GM10266 (cell line): ENCODE results near the gene STK10.

ENCODE experiments used
- DNase-seq: peaks from one replicate; pipeline ENCODE4 v3.0.0; 2012; ENCODE audit errors: extremely low spot score
- TF ChIP-seq, protein P1 (sequence below): IDR thresholded peaks from 2 replicates; pipeline ENCODE4 v1.5.1; 2012; ENCODE audit warnings: mild to moderate bottlenecking, low read depth; ENCODE audit not compliant: control insufficient read depth, insufficient read depth; ENCODE audit errors: missing control alignments

Gene STK10

DNA sequence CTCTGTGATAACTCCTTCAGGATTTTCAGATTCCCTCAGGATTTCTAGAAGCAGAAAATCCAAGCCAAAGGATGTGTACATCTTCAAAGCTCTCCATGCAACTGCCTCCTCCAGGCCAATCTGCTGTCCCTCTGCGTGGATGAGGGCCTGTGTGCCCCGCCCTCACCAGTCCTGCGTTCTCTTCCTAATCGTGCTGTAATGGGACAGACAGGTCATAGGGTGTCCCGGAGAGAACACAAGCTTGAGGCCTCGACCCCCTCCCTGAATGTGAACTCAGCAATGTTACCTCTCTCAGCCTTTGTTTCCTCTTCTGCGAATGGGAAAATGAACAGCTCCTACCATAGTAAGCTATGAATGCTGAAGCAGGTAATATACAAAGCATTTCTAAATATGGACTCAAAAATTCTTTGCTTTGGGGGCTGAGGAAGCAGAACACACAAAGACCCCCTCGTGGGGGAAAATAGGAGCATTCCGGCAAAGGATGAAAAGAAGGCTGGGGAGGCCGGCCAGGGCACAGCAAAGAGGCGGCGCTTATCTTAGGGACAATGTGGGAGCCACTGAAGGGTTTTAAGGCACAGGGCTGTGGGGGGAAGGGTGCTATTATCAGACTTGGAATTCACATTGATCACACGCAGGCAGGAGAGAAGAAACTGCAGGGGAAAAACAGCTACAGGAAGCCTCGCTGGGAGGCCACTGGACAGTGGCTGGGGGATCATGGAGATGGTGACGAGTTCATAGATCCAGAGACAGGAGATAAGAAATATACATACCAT, 124.4 kb downstream of the STK10 start:
- DNase-seq, result no peak
- TF ChIP-seq, protein P1, sequence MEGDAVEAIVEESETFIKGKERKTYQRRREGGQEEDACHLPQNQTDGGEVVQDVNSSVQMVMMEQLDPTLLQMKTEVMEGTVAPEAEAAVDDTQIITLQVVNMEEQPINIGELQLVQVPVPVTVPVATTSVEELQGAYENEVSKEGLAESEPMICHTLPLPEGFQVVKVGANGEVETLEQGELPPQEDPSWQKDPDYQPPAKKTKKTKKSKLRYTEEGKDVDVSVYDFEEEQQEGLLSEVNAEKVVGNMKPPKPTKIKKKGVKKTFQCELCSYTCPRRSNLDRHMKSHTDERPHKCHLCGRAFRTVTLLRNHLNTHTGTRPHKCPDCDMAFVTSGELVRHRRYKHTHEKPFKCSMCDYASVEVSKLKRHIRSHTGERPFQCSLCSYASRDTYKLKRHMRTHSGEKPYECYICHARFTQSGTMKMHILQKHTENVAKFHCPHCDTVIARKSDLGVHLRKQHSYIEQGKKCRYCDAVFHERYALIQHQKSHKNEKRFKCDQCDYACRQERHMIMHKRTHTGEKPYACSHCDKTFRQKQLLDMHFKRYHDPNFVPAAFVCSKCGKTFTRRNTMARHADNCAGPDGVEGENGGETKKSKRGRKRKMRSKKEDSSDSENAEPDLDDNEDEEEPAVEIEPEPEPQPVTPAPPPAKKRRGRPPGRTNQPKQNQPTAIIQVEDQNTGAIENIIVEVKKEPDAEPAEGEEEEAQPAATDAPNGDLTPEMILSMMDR, result no peak

DNA sequence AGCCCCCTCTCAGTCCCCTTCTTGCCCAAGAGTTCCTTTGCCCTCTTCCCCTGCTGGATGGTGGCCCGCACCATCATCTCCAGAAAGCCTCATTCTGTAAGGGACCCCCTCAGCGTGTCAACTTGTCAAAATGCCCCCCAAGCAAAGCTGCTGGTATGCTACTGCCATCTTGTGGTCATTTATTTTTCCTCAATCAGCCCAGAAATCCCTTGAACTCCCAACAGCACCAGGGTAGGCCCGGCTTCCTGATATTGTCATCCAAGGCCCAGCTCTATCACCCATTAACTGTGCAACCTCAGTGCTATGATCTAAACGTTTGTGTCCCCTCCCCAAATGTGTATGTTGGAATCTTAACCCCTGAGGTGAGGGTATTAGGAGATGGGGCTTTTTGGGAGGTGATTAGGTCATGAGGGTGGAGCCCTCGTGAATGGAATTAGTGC, 128.3 kb downstream of the STK10 start:
- TF ChIP-seq, protein P1, result peak; percentile 35
- DNase-seq, result no peak

DNA sequence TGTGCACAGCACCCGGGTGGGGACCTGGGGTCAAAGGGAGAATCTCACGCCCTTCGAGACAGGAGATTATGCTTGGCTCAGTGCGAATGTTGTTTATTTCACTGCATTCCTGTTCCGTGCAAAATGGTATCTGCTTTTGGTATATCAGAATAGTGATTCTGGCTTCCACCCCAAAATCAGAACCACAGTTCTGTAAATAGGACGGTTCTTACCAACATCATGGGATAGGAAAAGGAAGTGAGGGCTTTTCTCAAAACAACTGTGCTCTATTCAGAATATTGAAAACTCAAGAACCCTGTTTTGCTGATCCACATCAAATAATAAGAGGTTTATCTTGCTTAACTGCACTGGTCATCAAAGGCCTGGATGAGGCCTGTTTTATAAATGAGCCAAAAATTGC, 129.9 kb downstream of the STK10 start:
- TF ChIP-seq, protein P1, result no peak
- DNase-seq, result no peak

DNA sequence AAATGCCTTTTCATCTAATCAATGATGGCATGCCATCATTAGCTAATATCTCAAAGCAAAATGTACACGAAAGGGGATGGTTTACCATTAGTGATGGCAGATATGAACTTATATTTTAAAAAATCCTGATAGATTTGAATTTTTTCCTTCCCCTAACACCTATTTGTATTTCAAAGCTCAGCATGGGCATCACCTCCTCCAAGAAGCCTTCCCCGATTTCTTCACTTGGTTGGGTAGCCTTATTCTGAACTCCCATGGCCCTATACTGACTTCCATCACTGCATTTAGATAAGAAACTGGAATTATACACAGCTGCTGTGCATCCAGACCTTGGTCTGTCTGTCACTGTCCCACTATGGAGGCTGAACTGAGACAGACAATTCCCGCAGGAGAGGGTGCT, 132.0 kb downstream of the STK10 start:
- TF ChIP-seq, protein P1, result no peak
- no peak for DNase-seq

DNA sequence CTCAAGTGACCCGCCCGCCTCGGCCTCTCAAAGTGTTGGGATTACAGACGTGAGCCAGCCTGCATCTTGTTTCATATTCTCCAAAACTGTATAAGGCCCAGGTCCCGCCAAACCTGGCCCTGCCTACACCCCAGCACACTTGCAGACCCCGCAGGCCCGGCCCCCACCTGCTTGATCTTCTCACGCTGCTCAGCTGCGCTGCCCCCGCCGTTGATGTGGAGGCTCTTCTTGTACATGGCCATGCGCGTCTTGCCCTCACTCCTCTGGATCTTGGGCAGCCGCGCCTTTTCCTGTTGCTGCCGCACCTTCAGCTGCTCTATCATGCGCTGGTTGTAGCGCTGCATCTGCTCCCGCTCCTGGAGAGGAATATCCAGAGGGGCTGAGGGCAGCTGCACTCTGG, 132.6 kb downstream of the STK10 start:
- no peak for DNase-seq
- TF ChIP-seq, protein P1, result no peak

DNA sequence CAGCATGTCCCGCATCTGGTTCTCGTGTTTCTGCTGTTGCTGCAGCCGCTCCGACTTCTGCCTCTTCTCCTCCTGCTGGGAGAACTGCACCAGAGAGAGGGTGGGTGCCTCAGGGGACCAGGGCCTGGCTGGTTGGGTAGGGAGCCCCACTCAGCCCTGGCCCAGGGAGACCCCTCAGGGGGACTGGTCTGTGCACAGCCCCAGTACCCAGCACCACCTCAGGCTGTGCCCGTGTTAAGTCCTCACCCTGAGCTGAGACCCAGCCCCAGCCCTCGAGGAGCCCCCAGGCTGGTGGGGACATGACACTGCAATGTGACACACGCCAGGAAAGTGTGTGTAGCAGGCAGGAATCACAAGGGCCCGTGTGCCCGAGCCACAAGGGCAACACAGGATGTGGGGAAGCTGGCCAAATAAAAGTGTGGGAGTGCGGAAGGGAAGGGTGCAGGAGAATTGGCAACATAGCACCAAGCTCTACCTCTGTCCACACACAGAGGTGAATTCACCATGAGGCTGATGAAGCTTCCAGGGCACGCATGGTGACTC, 133.3 kb downstream of the STK10 start:
- TF ChIP-seq, protein P1, result no peak
- DNase-seq, result no peak
